CD14-positive monocyte (primary cell): ENCODE results near the gene STIP1. TPM values are rescaled to one million over a fixed set of nuclear protein-coding genes. Genes with fewer than 3 reads are reported as not detected.

ENCODE experiments used
- DNase-seq, 3 donors: peaks; one replicate each; pipeline ENCODE4 v3.0.0-alpha.2; 2011 to 2022
- H2AFZ ChIP-seq: 2 replicates; pipeline ENCODE4 v1.6.0; 2012; ENCODE audit warnings: mild to moderate bottlenecking, low read depth, low read length, inconsistent platforms; ENCODE audit not compliant: insufficient read depth, poor library complexity, severe bottlenecking
- H3K27ac ChIP-seq, 2 donors: 1 replicate in 1 of 2; 2 replicates in 1 of 2; pipeline ENCODE4 v1.5.1; 2012 to 2013; ENCODE audit warnings: low read length in 2 of 2, control low read depth in 1 of 2, inconsistent platforms in 1 of 2, low read depth in 1 of 2, mild to moderate bottlenecking in 1 of 2
- H3K27me3 ChIP-seq, 2 donors: one replicate each; pipeline versions ENCODE4 v1.6.0 to v1.6.1; 2011 to 2013; ENCODE audit warnings: low read length in 2 of 2; ENCODE audit not compliant: control insufficient read depth in 2 of 2, insufficient read depth in 2 of 2
- H3K36me3 ChIP-seq, 2 donors: replicated peaks in 1 of 2; 1 replicate in 1 of 2; 2 replicates in 1 of 2; pipeline versions ENCODE4 v1.5.1 to v1.6.1; 2012 to 2013; ENCODE audit warnings: low read length in 2 of 2, control low read depth in 1 of 2, inconsistent platforms in 1 of 2, mild to moderate bottlenecking in 1 of 2; ENCODE audit not compliant: insufficient read depth in 2 of 2, control insufficient read depth in 1 of 2
- H3K4me1 ChIP-seq, 2 donors: 1 replicate in 1 of 2; 2 replicates in 1 of 2; pipeline versions ENCODE4 v1.5.1 to v1.6.1; 2012 to 2013; ENCODE audit warnings: low read length in 2 of 2, control low read depth in 1 of 2, inconsistent platforms in 1 of 2, mild to moderate bottlenecking in 1 of 2, moderate library complexity in 1 of 2; ENCODE audit not compliant: insufficient read depth in 2 of 2, control insufficient read depth in 1 of 2
- H3K4me2 ChIP-seq: replicated peaks from 2 replicates; pipeline ENCODE3; 2012; ENCODE audit warnings: low read length, moderate library complexity, mild to moderate bottlenecking; ENCODE audit not compliant: poor library complexity, severe bottlenecking; ENCODE audit errors: extremely low read depth
- H3K4me3 ChIP-seq, 3 experiments: fragments of 200-600 bp in 1 of 3; sonication (generic) in 1 of 3; replicated peaks in 1 of 3; 1 replicate in 2 of 3; 2 replicates in 1 of 3; pipeline ENCODE4 v1.5.1; 2011 to 2013; ENCODE audit warnings: low read length in 3 of 3, mild to moderate bottlenecking in 3 of 3, control low read depth in 2 of 3, low read depth in 2 of 3, inconsistent platforms in 1 of 3, moderate library complexity in 1 of 3
- H3K79me2 ChIP-seq: 2 replicates; pipeline ENCODE4 v1.6.0; 2012; ENCODE audit warnings: mild to moderate bottlenecking, control low read depth, inconsistent platforms, low read length, moderate library complexity; ENCODE audit not compliant: insufficient read depth
- H3K9ac ChIP-seq: 2 replicates; pipeline ENCODE4 v1.6.0; 2017; ENCODE audit warnings: low read length, mild to moderate bottlenecking; ENCODE audit not compliant: insufficient read depth, poor library complexity, severe bottlenecking
- H3K9me3 ChIP-seq, 2 donors: replicated peaks in 1 of 2; 1 replicate in 1 of 2; 2 replicates in 1 of 2; pipeline versions ENCODE4 v1.5.1 to v1.6.1; 2012 to 2013; ENCODE audit warnings: low read length in 2 of 2, control low read depth in 1 of 2; ENCODE audit not compliant: control insufficient read depth in 1 of 2, insufficient read depth in 1 of 2
- H4K20me1 ChIP-seq: 2 replicates; pipeline ENCODE4 v1.6.0; 2012; ENCODE audit warnings: mild to moderate bottlenecking, low read length, control low read depth, moderate library complexity; ENCODE audit not compliant: insufficient read depth
- H3K27ac Mint-ChIP-seq, 7 donors: one replicate each; pipeline ENCODE4 v1.8.0; 2020; ENCODE audit warnings: mild to moderate bottlenecking in 7 of 7, mixed read lengths in 7 of 7, moderate library complexity in 6 of 7, inconsistent platforms in 2 of 7
- H3K27me3 Mint-ChIP-seq, 3 donors: one replicate each; pipeline ENCODE4 v1.8.0; 2021 to 2022; ENCODE audit warnings: low read depth in 3 of 3, mild to moderate bottlenecking in 3 of 3, mixed read lengths in 3 of 3, moderate library complexity in 3 of 3, inconsistent platforms in 1 of 3
- H3K36me3 Mint-ChIP-seq, 2 donors: one replicate each; pipeline ENCODE4 v1.8.0; 2020; ENCODE audit warnings: mixed read lengths in 2 of 2, inconsistent platforms in 1 of 2, mild to moderate bottlenecking in 1 of 2
- H3K4me1 Mint-ChIP-seq: one replicate; pipeline ENCODE4 v1.8.0; 2020; ENCODE audit warnings: mild to moderate bottlenecking, mixed read lengths
- H3K4me3 Mint-ChIP-seq, 2 donors: one replicate each; pipeline ENCODE4 v1.8.0; 2020; ENCODE audit warnings: mild to moderate bottlenecking in 2 of 2, mixed read lengths in 2 of 2, moderate library complexity in 1 of 2
- H3K9me3 Mint-ChIP-seq, 7 donors: one replicate each; pipeline ENCODE4 v1.8.0; 2020 to 2022; ENCODE audit warnings: mixed read lengths in 7 of 7, mild to moderate bottlenecking in 6 of 7, moderate library complexity in 6 of 7, inconsistent platforms in 2 of 7
- WGBS: methylation state at CpG from one replicate; pipeline ENCODE4 v1.1.5; 2013; ENCODE audit warnings: missing lambda C conversion rate; ENCODE audit not compliant: insufficient coverage; 5-methylcytosine and 5-hydroxymethylcytosine counted together
- intact Hi-C, 2 donors: fragments of 100-400 bp; cut with micrococcal nuclease; formaldehyde crosslinking; loops; one replicate each; pipeline versions ENCODE4 v1.15.0 to v1.15.1; 2023
- polyA minus RNA-seq: library from RNA; depleted of rRNA, polyadenylated mRNA; stranded (reverse); fragments of >200 nt; gene quantifications from 2 replicates; pipeline ENCODE4 v1.2.3, GENCODE V29; 2012
- polyA plus RNA-seq, 3 donors: library from polyadenylated mRNA; depleted of rRNA in 1 of 3; unstranded in 2 of 3; stranded (reverse) in 1 of 3; fragments of 300-500 nt in 2 of 3; fragments of >200 nt in 1 of 3; fragmentation: Illumina TruSeq in 2 of 3; gene quantifications; 1 replicate in 2 of 3; 2 replicates in 1 of 3; pipeline ENCODE4 v1.2.3, GENCODE V29; 2012 to 2021
- total RNA-seq, 12 experiments: library from RNA in 1 of 12; stranded (reverse) in 1 of 12; fragments of 120-200 nt in 1 of 12; gene quantifications; one replicate each; pipeline ENCODE4 v1.2.4 and lab custom pipeline; 2013 to 2026; ENCODE audit warnings: mixed read lengths in 6 of 12, inconsistent platforms in 1 of 12
- TF ChIP-seq, protein P1 (sequence below): fragments of 200-600 bp; IDR thresholded peaks from one replicate; pipeline ENCODE4 v1.8.0; 2022; ENCODE audit warnings: antibody characterized with exemption, mild to moderate bottlenecking

STIP1 gene
- total RNA-seq (2013), result 64.9 TPM
- 10 to 100 TPM; 44.5 to 52.0 (median 51.1) TPM for polyA plus RNA-seq
- polyA minus RNA-seq, result 37.5 and 60.8 TPM in 2 replicates
- total RNA-seq (lab: John Stamatoyannopoulos, UW), result 33.7 to 157 (median 62.6) reads per million in 11 experiments

DNA sequence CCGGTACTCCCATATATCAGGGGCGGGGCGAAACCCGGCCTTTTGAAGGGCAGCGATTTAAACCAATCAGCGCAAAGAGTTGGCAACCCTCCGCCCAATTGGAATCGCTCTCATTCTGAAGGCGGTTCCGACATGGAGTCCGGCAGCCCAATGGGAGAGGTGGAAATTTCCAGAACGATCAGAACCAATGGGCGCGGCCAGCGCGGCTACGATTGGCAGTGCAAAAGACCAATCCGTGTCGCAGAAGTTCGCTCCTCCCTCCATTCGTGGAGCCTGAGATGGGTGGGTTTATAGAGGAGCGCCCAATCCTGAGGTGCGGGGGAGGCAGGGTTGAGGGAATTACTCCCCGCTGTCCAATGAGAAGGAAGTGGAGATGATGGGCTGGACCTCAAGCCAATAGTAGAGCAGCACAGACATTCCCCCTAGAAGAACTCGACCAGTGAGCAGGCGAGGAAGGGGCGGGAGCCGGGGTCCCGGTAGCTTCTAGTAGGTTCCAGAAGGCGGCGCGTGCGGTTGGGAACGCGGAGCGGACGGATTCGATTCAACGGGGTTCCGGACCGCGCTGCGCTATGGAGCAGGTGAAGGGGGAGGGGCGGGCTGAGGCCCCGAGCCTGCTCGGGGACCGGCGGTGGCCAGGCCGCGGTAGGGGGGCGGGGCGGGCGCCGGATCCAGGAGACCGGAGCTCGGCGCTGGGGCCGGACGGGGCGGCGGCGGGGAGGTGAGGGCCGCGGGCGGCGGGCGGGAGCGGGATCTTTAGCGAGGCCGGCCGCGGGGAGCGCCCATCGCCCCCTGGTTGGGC lies at the start of gene STIP1:
STIP1 (plus strand) TSS at position 479 of the 799 bp plus-strand sequence; CDS start at position 570, 91 bp downstream.
- Histone ChIP-seq H3K9me3 (no peaks in the 10 kb centered on the region), H2AFZ (peak within 1 kb of the TSS; percentile 90), H3K4me3 (peak within 1 kb of the TSS; percentile 48 to 84 (median 48)), H3K36me3 (peaks cover 0 to 3% of the 10 kb centered on the region in 2 donors), H3K27ac (peak within 1 kb of the TSS; percentile 78 to 88), H3K9ac (peak within 1 kb of the TSS; percentile 74), H3K27me3 (no peaks in the 10 kb centered on the region), H3K4me1 (peaks cover 40 to 54% of the 10 kb centered on the region in 2 donors), H3K79me2 (peaks cover 18% of the 10 kb centered on the region), H4K20me1 (no peaks in the 10 kb centered on the region), H3K4me2 (peak within 1 kb of the TSS; percentile 98)
- peaks cover 6 to 13% of the 10 kb centered on the region in 2 donors for H3K36me3 Mint-ChIP-seq
- no peaks in the 10 kb centered on the region for H3K9me3 Mint-ChIP-seq
- peak within 1 kb of the TSS; percentile 90 to 93 for H3K4me3 Mint-ChIP-seq
- intact Hi-C loops, result no loop called here
- TF ChIP-seq, protein P1, sequence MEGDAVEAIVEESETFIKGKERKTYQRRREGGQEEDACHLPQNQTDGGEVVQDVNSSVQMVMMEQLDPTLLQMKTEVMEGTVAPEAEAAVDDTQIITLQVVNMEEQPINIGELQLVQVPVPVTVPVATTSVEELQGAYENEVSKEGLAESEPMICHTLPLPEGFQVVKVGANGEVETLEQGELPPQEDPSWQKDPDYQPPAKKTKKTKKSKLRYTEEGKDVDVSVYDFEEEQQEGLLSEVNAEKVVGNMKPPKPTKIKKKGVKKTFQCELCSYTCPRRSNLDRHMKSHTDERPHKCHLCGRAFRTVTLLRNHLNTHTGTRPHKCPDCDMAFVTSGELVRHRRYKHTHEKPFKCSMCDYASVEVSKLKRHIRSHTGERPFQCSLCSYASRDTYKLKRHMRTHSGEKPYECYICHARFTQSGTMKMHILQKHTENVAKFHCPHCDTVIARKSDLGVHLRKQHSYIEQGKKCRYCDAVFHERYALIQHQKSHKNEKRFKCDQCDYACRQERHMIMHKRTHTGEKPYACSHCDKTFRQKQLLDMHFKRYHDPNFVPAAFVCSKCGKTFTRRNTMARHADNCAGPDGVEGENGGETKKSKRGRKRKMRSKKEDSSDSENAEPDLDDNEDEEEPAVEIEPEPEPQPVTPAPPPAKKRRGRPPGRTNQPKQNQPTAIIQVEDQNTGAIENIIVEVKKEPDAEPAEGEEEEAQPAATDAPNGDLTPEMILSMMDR, result peak; percentile 36
- peaks cover 52% of the 10 kb centered on the region for H3K4me1 Mint-ChIP-seq
- peaks cover 0 to 1% (median 0%) of the 10 kb centered on the region in 3 donors for H3K27me3 Mint-ChIP-seq
- H3K27ac Mint-ChIP-seq, result peak within 1 kb of the TSS; percentile 89 to 97 (median 96)
- under 1% methylated on average over 62 of the region's 74 CpGs for WGBS
- peak; percentile 100 for DNase-seq

DNA sequence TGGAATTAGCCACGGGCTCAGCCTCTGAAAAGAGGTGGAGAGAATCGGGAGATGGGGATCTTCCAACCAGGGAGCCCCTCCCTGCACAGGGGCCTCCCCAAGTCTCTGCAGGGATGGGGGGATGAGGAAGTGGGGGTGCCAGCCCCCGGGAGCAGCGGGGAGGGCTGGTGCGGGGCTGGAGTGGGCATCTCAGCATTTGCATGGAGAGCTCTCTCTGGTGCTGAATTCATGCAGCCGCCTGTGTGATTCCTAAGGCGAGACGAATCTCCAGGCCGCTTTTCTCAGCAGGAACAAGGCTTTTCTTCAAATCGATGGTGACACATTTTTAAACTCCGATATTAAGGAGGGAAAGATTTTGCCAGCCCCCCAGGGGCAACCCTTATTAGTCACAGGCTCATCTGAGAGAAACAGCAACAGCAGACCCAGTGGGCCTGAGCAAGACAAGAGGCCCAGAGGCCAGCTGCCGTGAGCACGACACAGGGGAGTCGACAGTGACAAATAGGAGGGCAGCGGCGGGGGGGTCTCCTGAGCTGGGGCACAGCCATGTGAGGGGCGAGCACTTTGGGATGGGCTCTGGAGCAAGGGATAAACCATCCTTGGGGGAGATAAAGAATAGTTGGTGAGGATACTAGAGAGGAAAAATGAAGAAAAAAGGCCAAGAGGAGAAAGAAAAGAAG lies 49.1 kb upstream of the STIP1 start:
- Histone ChIP-seq H3K79me2 (no peaks in the 10 kb centered on the region), H3K27ac (no peak overlapping the region), H2AFZ (no peak overlapping the region), H3K9ac (no peak overlapping the region), H3K9me3 (no peaks in the 10 kb centered on the region), H3K36me3 (no peaks in the 10 kb centered on the region), H4K20me1 (no peaks in the 10 kb centered on the region), H3K4me2 (no peak overlapping the region), H3K4me3 (no peak overlapping the region), H3K4me1 (no peaks in the 10 kb centered on the region), H3K27me3 (peaks cover 0 to 4% of the 10 kb centered on the region in 2 donors)
- no peak for DNase-seq
- Mint-ChIP-seq H3K27me3 (peaks cover 7 to 17% (median 8%) of the 10 kb centered on the region in 3 donors), H3K9me3 (peaks cover 0 to 2% (median 0%) of the 10 kb centered on the region in 7 donors), H3K4me1 (peaks cover 4% of the 10 kb centered on the region), H3K27ac (no peak overlapping the region), H3K36me3 (no peaks in the 10 kb centered on the region), H3K4me3 (no peak overlapping the region)
- 93% methylated on average over 11 of the region's 17 CpGs for WGBS
- intact Hi-C loops, result no loop called here
- TF ChIP-seq, protein P1, result no peak
